Left lung (tissue), 10 donors: Measurements from ENCODE around the gene NCOA6. TPM values are rescaled to one million over a fixed set of nuclear protein-coding genes. Genes with fewer than 3 reads are reported as not detected.

Experiments
- ATAC-seq: fragments of 200-7000 bp; cut with Tn5 transposase; one replicate; pipeline ENCODE4 v1.9.1; 2020; ENCODE audit warnings: moderate library complexity
- DNase-seq, 4 donors: peaks; one replicate each; pipeline ENCODE4 v3.0.0-alpha.2; 2013 to 2020
- H3K27ac ChIP-seq, 2 donors: fragments of 200-600 bp; sonication (generic) in 1 of 2; one replicate each; pipeline versions ENCODE4 v1.5.0 to v1.8.0; 2020 to 2021
- H3K27me3 ChIP-seq, 2 donors: fragments of 200-600 bp; sonication (generic) in 1 of 2; one replicate each; pipeline versions ENCODE4 v1.5.0 to v1.8.0; 2020 to 2021
- H3K36me3 ChIP-seq, 2 donors: fragments of 200-600 bp; sonication (generic) in 1 of 2; one replicate each; pipeline versions ENCODE4 v1.5.0 to v1.8.0; 2020 to 2021
- H3K4me1 ChIP-seq, 2 donors: fragments of 200-600 bp; one replicate each; pipeline ENCODE4 v1.8.0; 2021
- H3K4me3 ChIP-seq, 2 donors: fragments of 200-600 bp; sonication (generic) in 1 of 2; one replicate each; pipeline versions ENCODE4 v1.5.0 to v1.8.0; 2020 to 2021; ENCODE audit warnings: mild to moderate bottlenecking in 1 of 2
- H3K9me3 ChIP-seq, 2 donors: fragments of 200-600 bp; sonication (generic) in 1 of 2; one replicate each; pipeline versions ENCODE4 v1.5.0 to v1.8.0; 2020 to 2021
- intact Hi-C, 2 donors: fragments of 100-400 bp; cut with DNase I; formaldehyde crosslinking; loops; one replicate each; pipeline versions ENCODE4 v1.11.2 to v1.14.2; 2022
- polyA plus RNA-seq, 6 donors: library from polyadenylated mRNA; unstranded; fragments of 120-200 nt; gene quantifications; one replicate each; pipeline ENCODE4 v1.2.1, GENCODE V29; 2013; ENCODE audit not compliant: insufficient read length in 6 of 6
- total RNA-seq, 2 donors: library from RNA; stranded (reverse); fragmentation: NEBNext Ultra II Directional; extraction: Animal tissue kit (Norgen Biotek cat#: 25700); gene quantifications; one replicate each; pipeline ENCODE4 v1.2.1, GENCODE V29; 2021
- TF ChIP-seq, protein P1 (sequence below), 2 donors: fragments of 200-600 bp; sonication (generic) in 1 of 2; IDR thresholded peaks; one replicate each; pipeline versions ENCODE4 v1.5.0 to v1.8.0; 2021; ENCODE audit warnings: antibody characterized with exemption in 2 of 2
- donor health status: DM: no; HTN: yes; CAD: no.
- donor health status: DM: no; HTN: no; CAD: no.

NCOA6 gene
- total and polyA plus RNA-seq, 8 donors = 26.0 to 52.3 (median 45.0) TPM

DNA sequence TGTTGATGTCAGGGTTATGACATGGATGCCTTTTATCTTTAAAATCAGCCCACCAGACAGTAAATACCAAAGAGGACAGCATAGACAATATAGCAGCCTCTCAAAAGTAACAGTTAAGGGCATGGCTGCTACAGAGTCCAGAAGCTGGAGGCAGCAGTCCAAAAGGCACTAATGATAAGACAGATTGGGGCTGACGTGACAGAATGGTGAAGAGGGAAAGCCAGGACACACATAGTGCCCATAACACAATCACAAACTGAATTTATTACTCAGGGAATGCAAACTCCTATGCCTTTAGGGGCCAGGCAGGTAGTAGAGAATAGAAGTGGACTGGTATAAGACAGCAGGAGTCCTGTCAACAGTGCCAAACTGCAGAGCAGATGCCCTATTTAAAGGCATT lies 80.6 kb downstream of the NCOA6 start:
- Histone ChIP-seq H3K27ac (no peak overlapping the region), H3K9me3 (no peaks in the 10 kb centered on the region), H3K27me3 (no peaks in the 10 kb centered on the region), H3K4me3 (no peak overlapping the region), H3K4me1 (no peaks in the 10 kb centered on the region), H3K36me3 (peaks cover 0 to 98% of the 10 kb centered on the region in 2 donors)
- TF ChIP-seq, protein P1, sequence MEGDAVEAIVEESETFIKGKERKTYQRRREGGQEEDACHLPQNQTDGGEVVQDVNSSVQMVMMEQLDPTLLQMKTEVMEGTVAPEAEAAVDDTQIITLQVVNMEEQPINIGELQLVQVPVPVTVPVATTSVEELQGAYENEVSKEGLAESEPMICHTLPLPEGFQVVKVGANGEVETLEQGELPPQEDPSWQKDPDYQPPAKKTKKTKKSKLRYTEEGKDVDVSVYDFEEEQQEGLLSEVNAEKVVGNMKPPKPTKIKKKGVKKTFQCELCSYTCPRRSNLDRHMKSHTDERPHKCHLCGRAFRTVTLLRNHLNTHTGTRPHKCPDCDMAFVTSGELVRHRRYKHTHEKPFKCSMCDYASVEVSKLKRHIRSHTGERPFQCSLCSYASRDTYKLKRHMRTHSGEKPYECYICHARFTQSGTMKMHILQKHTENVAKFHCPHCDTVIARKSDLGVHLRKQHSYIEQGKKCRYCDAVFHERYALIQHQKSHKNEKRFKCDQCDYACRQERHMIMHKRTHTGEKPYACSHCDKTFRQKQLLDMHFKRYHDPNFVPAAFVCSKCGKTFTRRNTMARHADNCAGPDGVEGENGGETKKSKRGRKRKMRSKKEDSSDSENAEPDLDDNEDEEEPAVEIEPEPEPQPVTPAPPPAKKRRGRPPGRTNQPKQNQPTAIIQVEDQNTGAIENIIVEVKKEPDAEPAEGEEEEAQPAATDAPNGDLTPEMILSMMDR (IDR thresholded peaks at IDR 0.05) = no peak
- intact Hi-C loops = no loop called here
- ATAC-seq (no peak), DNase-seq (no peak)

DNA sequence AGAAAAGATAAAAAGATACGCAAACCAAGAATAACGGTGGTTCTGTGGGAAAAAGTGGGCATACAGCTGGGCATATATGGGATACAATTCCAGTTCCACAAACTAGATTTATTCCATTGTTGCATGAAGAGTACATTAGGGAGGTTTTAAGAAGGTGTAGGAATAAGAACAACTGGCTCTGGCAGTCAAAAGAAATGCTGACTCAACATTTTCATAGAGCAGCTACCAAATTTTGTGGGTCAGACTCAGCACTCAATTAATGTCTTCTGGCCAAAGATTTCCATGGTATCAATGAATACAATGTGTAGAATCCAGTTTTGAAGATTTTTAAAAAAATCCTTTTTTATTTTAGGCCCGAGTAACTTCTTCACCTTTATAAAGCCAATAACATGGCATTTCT lies 81.1 kb downstream of the NCOA6 start:
- Histone ChIP-seq H3K9me3 (no peaks in the 10 kb centered on the region), H3K36me3 (peaks cover 0 to 98% of the 10 kb centered on the region in 2 donors), H3K4me3 (no peak overlapping the region), H3K27ac (no peak overlapping the region), H3K4me1 (no peaks in the 10 kb centered on the region), H3K27me3 (no peaks in the 10 kb centered on the region)
- TF ChIP-seq, protein P1 (IDR thresholded peaks at IDR 0.05) = no peak
- ATAC-seq (no peak), DNase-seq (no peak)
- intact Hi-C loops = no loop called here

DNA sequence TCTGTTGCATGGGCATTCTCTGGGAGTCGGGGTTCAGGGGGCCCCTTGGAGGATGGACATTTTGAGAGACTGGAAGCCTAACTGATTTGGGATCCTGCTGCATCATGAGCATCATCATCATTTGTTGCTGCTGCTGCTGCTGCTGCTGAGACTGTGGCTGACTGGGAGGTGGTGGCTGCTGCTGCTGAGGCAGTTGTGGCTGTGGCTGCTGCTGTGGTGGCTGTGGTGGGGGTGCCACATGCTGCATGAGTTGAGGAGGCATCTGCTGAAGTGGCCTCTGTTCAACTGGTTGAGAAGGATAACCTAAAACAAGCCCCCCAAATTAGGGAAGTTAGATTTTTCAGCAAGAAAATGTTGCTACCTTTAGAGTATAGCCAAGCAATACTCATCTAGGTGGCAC lies 82.4 kb downstream of the NCOA6 start:
- Histone ChIP-seq H3K4me1 (no peaks in the 10 kb centered on the region), H3K36me3 (peaks cover 0 to 95% of the 10 kb centered on the region in 2 donors), H3K27me3 (no peaks in the 10 kb centered on the region), H3K27ac (no peak overlapping the region), H3K9me3 (no peaks in the 10 kb centered on the region), H3K4me3 (no peak overlapping the region)
- ATAC-seq (no peak), DNase-seq (no peak)
- TF ChIP-seq, protein P1 (IDR thresholded peaks at IDR 0.05) = no peak
- intact Hi-C loops = no loop called here

DNA sequence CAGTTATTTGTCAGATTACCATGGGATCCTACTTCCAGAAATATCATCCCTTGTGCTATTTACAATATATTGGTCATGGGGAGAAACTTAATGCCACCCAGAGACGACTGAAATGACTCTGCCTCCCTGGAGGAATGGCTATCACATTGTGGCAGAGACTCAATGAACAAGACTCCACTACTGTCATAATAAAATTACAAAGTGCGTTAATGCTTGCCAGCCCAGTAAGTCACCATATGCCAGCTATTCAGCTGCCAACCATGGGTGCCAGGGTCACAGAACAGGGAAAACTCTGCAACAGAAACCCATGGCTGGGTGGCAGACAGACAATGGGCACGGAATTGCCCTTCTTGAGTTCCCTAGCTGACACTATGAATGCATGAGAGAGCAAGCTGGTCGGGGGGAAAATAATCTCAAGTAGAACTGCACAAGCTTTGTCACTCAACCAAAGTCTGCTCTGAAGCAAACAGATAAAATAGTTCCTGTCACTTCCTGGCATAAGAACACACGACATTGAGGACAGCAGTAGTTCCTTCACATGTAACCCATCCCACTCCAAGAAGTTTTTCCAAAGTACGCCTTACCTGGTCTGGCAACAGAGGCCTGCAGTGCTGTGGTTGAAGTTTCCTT lies 89.2 kb downstream of the NCOA6 start:
- no peak for ATAC-seq
- H3K27ac ChIP-seq = no peak overlapping the region
- H3K4me3 ChIP-seq = no peak overlapping the region
- no peaks in the 10 kb centered on the region for H3K27me3 ChIP-seq
- DNase-seq = no peak
- no peaks in the 10 kb centered on the region for H3K4me1 ChIP-seq
- intact Hi-C loops = no loop called here
- TF ChIP-seq, protein P1 (IDR thresholded peaks at IDR 0.05) = no peak
- H3K36me3 ChIP-seq = peaks cover 0 to 74% of the 10 kb centered on the region in 2 donors
- no peaks in the 10 kb centered on the region for H3K9me3 ChIP-seq

DNA sequence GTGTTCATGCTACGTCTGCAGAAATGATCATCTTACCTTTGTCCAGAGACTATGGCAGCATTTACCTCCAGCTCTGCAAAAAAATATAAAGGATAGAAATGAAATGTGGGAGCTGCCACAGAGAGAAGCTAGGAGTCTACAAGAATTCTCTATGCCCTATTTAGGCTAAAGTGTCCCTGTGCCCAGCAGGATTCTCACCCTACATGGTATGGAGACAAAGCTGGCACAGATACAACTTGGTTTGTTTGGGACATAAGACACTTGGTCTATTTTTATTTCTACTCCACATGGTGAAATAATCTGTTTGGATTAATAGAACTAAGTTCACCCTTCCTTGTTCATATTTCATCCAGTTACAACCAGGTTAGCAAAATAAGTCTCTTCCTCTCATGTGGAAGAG lies 92.9 kb downstream of the NCOA6 start:
- intact Hi-C loops = no loop called here
- Histone ChIP-seq H3K9me3 (no peaks in the 10 kb centered on the region), H3K36me3 (peaks cover 0 to 79% of the 10 kb centered on the region in 2 donors), H3K27ac (no peak overlapping the region), H3K4me1 (no peaks in the 10 kb centered on the region), H3K4me3 (no peak overlapping the region), H3K27me3 (no peaks in the 10 kb centered on the region)
- TF ChIP-seq, protein P1 (IDR thresholded peaks at IDR 0.05) = no peak
- DNase-seq = no peak
- ATAC-seq = no peak
